Fibroblast of the aortic adventitia (primary cell): Measurements from ENCODE around the gene GRIFIN. TPM values are rescaled to one million over a fixed set of nuclear protein-coding genes. Genes with fewer than 3 reads are reported as not detected.

Experiments used
- DNase-seq: peaks from one replicate; pipeline ENCODE4 v3.0.0-alpha.2; 2010; ENCODE audit warnings: low read depth
- H3K4me3 ChIP-seq: 2 replicates; pipeline ENCODE4 v1.5.1; 2011; ENCODE audit warnings: low read depth, mild to moderate bottlenecking, control low read depth, low read length, moderate library complexity
- CTCF ChIP-seq: IDR thresholded peaks from 2 replicates; pipeline ENCODE4 v1.5.1; 2011; ENCODE audit warnings: mild to moderate bottlenecking, low read length, control low read depth, inconsistent platforms; ENCODE audit not compliant: insufficient read depth
- total RNA-seq: library from RNA; depleted of rRNA; stranded (reverse); fragments of >200 nt; gene quantifications from 2 replicates; pipeline ENCODE4 v1.2.3, GENCODE V29; 2012; ENCODE audit warnings: low replicate concordance

Gene GRIFIN
- total RNA-seq, 1 donor, result not detected

DNA sequence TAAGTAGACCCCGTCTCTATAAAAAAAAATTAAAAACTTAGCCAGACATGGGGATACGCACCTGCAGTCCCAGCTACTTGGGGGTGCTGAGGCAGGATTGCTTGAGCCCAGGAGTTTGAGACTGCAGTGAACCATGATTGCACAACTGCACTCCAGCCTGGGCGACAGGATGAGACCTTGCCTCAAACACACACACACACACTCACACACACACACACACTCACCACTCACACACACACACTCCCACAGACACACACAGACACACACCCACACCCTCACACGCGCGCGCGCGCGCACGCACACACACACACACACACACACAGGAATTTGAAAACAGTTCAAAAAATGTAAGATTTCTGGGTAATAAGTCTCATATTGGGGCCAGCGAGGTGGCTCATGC lies 8.7 kb upstream of the GRIFIN start:
- no peak for TF ChIP-seq CTCF
- H3K4me3 ChIP-seq, result no peak overlapping the region
- no peak for DNase-seq

DNA sequence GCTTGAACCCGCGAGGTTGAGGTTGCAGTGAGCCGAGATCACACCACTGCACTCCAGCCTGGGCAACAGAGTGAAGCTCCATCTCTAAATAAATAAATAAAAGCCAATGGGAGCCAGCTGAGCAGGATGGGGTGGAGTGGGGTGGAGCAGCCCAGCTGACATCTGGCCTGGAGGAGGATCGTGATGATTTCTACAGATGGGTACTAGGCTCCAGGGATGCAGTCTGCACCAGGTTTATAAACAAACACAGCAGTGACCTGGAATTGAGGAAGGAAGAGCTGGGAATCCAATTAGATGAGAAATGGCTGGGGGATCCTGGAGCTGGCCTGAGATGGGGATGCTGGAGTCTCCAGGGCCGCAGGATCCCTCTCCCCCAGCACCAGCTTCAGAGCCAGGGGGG lies 7.3 kb upstream of the GRIFIN start:
- no peak for TF ChIP-seq CTCF
- no peak for DNase-seq
- H3K4me3 ChIP-seq, result no peak overlapping the region

DNA sequence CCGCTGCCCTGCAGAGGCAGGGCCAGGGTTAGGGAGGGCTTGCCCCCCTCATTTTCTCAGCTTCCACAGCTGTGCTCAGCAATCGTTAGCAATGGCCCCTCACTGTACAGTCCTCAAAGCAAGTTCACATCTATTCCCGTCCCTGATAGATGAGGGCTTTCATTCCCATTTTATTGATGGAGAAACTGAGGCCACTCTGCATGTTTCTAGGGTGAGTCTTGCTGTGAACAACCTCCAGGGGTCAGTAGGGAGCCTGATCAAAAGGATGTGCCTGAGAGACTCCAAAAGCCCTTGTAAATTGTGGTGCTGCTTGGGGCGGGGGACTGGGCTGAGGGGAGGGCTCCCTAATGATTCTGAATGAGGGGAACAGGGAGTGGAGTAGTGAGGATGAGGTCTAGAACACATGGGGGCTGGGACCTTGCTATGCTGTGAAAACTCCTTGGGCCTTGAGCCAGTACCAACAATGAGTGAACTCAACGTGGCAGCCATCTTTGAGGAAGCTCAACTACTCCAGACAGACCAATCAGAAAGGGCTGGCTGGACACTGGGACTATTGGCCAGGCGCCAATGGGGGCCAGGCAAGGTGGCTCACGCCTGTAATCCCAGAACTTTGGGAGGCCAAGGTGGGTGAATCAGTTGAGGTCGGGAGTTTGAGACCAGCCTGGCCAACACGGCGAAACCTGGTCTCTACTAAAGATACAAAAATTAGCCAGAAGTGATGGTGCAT lies 6.7 kb upstream of the GRIFIN start:
- H3K4me3 ChIP-seq, result no peak overlapping the region
- TF ChIP-seq CTCF, result no peak
- DNase-seq, result no peak

DNA sequence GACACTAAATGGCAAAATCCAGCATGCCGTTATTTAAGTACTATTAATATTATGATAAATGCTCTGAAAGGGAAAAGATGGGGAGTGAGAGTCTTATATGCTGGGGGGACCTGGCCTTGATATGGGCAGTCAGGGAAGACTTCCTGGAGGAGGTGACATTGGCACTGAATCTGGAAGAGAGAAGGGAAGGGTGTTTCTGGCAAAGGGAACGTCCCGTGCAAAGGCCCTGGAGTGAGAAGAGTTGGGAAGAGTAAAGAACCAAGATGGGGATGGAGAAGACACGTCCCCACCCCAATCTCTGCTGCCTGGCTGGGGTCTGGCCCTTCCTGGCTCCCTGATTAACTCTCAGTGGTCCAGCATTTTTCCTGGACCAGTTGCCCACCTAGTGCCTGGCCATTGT lies 5.0 kb upstream of the GRIFIN start:
- TF ChIP-seq CTCF, result no peak
- DNase-seq, result no peak
- H3K4me3 ChIP-seq, result no peak overlapping the region

GRCh38 chr7:2480070-2480408 lies 3.8 kb upstream of the GRIFIN start:
- TF ChIP-seq CTCF, result no peak
- no peak for DNase-seq
- no peak overlapping the region for H3K4me3 ChIP-seq

DNA sequence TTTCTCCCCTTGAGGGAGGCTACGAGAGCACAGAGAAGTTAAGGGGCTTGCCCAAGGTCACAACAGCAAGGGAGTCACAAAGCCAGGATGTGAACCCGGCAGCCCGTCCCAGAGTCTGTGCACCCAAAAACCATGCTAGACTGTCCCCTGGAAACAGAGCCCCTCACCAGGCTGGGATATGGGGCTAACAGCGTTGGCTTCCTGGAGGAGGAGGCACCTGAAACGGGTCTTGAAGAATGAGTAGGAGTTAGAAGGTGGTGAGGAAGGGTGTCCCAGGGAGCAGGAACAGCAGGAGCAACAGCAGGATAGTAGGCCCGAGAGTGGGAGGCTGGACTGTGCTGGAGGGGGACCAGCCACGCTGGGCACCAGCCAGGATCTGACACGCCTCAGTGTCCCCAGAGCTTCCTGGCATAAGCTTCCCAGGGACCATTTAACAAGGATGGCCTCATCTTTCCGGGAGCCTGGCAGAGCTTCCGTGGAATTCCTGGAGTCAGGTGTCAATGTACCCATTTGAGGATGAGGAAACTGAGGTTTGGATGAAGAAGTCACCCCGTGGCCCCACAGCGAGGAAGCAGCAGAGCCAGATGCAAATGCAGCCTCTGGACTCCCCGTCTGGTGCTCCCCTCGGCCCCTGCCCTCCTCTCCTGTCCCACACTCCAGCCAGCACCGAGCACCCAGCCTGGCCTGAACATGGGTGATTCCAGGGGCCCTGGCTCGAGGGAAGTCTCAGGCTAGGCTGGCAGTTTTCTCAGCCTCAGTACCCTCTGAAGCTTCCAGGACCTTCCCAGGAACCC lies 3.3 kb upstream of the GRIFIN start:
- no peak for TF ChIP-seq CTCF
- no peak overlapping the region for H3K4me3 ChIP-seq
- no peak for DNase-seq
